NCI-H1105 treated with DMSO at 0.1 percent for 48 hours (cell line): Measurements from ENCODE around the gene TEX54.
"Not testable (repeated sequence)": the region's sequence is repeated elsewhere in the genome, so short reads cannot be mapped to it uniquely, and the experiment has no call there.

Source experiments
- DNase-seq: peaks from one replicate; lab custom pipeline; 2025; lab: John Stamatoyannopoulos, UW

TEX54 gene

DNA sequence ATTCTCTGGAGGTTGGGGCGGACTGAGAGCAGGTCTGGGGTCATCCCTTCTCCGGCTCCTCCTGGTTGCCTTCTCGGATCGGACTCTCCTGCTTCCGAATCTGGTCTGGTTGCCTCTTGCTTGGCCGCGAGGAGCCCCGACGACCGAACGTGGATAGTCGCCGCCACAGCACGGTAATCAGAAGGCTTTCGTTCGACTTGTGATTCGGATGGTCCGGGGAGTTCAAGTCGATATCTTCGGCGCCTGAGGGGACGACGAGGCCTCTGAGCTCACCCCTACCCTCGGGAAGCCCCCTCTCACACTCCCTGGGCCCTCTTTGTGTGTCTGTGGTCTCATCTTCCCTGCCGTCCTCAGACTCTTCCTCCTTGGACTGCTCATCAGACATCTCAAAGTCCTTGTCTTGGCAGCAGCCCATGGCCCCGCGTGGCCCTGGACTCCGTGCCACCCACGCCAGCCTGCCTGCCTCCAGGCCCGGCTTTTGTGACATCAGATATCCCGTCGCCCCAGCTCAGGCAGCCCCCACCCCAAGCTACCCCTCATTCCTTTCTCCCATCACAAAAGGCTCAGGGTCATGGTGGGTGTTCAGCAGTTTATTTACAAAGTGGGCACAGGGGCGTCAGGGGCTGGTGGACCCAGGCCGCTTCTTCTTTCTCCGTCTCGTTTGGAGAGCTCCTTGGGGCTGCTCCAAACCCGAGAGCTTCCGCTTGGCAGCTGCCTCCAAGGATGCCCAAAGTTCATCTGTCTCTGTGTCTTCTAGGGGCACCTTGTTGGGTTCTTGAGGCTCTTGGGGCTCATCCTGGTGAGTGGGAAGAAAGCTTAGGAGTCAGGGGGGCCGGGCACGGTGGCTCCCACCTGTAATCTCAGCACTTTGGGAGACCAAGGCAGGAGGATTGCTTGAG, at the start of gene TEX54:
TSS of gene TEX54 (minus strand) at position 506 of the 899 bp plus-strand sequence.
- no peak for DNase-seq

GRCh38 chr11:62882431-62882749, 49.7 kb upstream of the TEX54 start:
- DNase-seq, result no peak

DNA sequence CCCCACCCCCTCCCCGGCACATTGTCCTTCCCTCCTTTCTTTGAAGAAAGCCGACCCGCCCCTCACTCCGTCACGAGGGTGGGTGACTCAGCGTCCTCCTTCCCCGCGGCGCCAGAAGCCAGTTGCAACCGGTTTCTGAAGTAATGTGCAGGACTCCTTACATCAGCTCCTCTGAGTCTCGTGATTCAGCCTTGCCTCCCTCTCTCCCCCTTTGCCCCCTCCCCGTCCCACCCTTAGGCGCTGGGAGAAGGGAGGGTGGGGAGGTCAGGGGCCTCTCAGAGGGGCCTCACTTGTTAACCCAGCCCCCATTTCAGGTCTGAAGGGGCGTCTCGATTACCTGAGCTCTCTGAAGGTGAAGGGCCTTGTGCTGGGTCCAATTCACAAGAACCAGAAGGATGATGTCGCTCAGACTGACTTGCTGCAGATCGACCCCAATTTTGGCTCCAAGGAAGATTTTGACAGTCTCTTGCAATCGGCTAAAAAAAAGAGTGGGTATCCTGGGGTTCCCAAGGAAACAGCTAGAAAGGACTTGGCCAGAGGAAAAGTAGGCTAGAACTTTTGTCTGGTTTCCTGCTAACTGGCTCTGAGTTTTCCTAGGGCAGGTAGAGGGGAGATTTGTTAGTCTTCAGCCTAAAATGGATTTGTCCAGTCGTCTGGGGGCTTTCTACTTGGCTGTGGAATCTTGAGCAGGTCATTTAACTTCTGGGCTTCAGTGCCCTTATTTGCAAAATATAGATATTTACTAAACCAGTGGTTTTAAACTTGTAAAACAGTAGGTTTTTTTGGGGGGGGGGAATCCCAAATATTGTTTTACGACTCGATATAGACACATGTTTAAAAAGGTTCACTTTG, 49.2 kb upstream of the TEX54 start:
- peak; percentile 90 for DNase-seq

- peak; percentile 90 for DNase-seq
Observed at GRCh38 chr11:62880803-62881578, 48.4 kb upstream of the TEX54 start, which contains the start of gene SLC3A2. TSS of gene SLC3A2 (plus strand) at chr11:62880896. CDS start at chr11:62881024, 128 bp downstream.

DNA sequence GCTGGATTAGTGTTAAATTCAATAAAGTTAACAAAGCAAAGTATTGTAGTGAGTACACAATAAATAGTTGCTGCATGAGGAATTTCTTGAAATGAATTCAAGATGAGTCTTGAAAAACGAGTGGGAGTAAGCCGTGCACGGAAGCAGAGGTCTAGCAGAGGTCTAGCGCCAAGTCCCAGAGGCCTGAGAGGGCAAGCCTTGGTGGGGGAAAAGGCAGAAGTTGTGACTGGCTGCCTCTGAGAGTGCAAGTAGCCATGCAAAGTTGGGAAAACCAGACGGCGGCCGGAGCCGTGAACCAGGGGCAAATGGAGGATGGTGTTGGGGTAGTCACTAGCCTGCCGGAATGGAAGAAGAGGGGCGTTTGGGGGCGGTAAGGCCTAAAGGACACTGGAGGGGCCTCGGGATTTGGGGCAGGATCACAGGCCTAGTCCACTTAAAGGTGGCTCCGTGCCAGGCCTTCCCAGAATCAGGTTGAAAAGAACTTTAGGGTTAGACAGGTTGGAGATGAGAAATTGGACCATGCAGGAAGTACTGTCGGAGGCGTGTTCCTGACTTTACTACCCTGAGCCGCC, 47.7 kb upstream of the TEX54 start:
- peak; percentile 30 for DNase-seq

GRCh38 chr11:62879235-62879978, 46.8 kb upstream of the TEX54 start:
- DNase-seq, result no peak

DNA sequence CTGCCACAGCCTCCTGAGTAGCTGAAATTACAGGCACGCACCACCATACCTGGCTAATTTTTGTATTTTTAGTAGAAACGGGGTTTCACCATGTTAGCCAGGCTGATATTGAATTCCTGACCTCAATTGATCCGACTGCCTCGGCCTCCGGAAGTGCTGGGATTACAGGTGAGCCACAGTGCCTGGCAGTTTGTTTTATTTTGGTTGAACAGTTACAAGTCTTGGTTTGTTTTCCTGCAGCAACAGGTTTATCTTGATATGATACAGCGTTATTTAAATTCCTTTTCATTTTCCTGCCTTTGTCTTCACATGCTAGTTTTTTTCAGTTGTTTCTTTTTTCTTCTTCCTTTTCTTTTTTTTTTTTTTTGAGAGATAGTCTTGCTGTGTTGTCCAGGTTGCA, 44.1 kb upstream of the TEX54 start:
- DNase-seq, result no peak

DNA sequence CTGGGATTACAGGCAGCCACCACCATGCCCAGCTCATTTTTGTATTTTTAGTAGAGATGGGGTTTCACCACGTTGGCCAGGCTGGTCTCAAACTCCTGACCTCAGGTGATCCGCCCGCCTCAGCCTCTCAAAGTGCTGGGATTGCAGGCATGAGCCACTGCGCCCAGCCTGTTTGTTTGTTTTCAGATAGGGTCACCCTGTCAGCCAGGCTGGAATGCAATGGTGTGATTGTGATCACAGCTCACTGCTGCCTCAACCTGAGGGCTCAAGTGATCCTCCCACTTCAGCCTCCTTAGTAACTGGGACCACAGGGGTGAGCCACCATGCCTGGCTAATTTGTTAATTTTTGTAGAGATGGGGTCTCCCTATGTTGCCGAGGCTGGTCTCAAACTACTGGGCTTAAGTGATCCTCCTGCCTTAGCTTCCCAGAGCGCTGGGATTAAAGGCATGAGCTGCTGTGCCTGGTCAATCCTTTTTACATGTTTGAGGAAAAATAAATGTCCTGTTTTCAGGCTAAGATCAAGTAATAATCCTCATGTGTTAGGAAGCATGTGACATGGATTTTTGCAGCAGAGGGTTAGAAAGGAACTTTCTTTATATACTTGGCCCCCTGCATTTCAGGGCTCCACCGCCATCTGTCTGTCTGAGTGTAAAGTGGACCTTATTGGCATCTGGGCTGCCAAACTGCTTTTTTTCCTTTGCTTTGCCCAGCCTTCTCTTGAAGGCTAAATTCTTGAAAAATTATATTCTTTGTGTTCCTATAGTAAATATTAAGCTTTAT, 43.2 kb upstream of the TEX54 start:
- DNase-seq, result no peak

DNA sequence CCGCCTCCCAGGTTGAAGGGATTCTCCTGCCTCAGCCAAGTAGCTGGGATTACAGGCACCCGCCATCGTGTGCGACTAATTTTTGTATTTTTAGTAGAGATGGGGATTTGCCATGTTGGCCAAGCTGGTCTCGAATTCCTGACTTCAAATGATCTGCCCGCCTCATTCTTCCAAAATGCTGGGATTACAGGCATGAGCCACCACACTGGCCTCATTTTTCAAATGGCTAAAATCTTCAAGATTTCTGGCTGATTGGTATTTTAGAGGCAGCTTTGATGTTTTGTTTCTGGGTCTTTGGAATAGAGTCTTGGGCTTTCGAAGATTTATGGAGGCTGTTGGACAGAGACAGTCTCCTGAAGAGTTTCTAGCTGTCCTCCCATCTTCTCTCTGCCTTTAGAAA, 42.2 kb upstream of the TEX54 start:
- no peak for DNase-seq

- DNase-seq, result no peak
Observed at GRCh38 chr11:62865635-62866034, 33.0 kb upstream of the TEX54 start.

DNA sequence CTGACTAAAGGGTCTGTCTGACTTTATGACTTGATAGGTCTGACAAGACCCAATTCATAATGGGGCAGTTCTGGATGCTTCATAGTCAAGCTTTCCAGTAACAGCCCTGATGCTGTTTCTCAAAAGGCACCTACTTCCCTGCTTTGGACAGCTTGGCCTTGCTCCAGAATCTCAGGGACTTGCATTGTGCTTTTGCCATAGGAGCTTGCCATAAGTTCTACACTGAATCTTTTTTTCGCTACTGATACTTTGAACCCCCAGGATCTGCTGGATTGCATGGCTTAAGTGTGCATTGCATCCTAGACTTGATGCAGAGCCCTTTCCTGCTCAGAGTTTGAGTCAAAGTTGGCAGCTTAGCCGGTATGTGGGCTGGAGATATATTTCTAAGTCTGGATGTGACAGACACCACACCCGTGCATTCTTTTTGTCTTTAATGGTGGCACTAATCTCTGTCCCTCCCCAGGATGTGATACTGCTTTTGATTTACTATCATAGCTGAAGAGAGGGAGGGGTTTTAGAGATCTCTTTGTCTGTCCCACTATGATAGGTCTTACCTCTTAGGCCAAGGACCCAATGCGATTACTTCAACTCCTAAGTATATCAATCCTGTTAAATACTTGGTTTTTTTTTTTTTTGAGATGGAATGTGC, 31.2 kb upstream of the TEX54 start:
- no peak for DNase-seq

DNA sequence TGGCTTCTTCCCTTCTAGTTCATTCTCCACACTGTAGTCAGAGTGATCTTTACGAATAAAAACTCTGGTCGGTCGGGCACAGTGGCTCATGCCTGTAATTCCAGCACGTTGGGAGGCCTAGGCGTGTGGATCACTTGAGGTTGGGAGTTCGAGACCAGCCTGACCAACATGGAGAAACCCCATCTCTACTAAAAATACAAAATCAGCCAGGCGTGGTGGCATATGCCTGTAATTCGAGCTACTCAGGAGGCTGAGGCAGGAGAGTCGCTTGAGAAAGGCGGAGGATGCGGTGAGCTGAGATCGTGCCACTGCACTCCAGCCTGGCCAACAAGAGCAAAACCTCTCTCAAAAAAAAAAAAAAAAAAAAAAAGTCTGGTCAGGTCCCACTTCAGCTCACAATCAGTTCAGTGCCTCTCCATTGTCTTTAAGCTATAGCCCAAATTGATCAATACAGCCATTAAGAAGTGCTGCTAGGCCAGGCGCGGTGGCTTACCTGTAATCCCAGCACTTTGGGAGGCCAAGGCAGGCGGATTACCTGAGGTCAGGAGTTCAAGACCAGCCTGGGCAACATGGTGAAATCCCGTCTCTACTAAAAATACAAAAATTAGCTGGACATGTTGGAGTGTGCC, 29.0 kb upstream of the TEX54 start:
- not testable (repeated sequence) for DNase-seq

DNA sequence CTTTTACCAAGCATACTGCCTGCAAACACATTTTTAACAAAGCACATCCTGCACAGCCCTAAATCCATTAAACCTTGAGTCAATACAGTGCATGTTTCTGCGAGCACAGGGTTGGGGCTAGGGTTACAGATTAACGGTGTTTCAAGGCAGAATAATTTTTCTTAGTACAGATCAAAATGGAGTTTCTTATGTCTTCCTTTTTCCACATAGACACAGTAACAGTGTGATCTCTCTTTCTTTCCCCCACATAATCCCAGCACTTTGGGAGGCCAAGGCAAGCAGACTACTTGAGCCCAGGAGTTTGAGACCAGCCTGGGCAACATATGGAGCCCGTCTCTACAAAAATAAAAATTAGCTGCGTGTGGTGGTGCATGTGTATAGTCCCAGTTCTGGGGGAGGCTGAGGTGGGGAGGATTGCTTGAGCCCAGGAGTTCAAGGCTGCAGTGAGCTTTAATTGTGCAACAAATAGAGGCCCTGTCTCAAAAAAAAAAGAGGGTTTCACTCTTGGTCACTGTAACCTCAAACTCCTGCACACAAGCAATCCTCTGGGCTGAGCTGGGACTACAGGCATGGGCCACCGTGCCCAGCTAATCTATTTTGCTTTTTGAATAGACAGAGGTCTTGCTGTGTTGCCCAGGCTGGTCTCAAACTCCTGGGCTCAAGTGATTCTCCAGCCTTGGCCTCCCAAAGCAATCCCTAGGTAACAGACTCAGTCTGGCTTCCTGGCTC, 28.4 kb upstream of the TEX54 start:
- DNase-seq, result no peak

- DNase-seq, result not testable (repeated sequence)
Observed at GRCh38 chr11:62859281-62859703, 26.7 kb upstream of the TEX54 start.

GRCh38 chr11:62858201-62858600, 25.6 kb upstream of the TEX54 start:
- no peak for DNase-seq

- DNase-seq, result no peak
Observed at GRCh38 chr11:62857541-62857982, 24.9 kb upstream of the TEX54 start.

GRCh38 chr11:62856333-62856895, 23.8 kb upstream of the TEX54 start:
- DNase-seq, result peak; percentile 39
